Mucosa of stomach (tissue), 1 donor: Measurements from ENCODE around the gene PEX5L.

Experiments
- H3K27me3 ChIP-seq: one replicate; pipeline ENCODE4 v1.7.0; 2013; ENCODE audit warnings: mild to moderate bottlenecking, low read length; ENCODE audit not compliant: control insufficient read depth, insufficient read depth
- H3K36me3 ChIP-seq: one replicate; pipeline ENCODE4 v1.7.0; 2013; ENCODE audit warnings: low read length; ENCODE audit not compliant: control insufficient read depth, insufficient read depth
- H3K4me1 ChIP-seq: one replicate; pipeline ENCODE4 v1.7.0; 2013; ENCODE audit warnings: mild to moderate bottlenecking, low read length; ENCODE audit not compliant: control insufficient read depth, insufficient read depth
- H3K4me3 ChIP-seq: one replicate; pipeline ENCODE4 v1.7.0; 2013; ENCODE audit warnings: low read length
- H3K9ac ChIP-seq: one replicate; pipeline ENCODE4 v1.7.0; 2013; ENCODE audit warnings: mild to moderate bottlenecking, low read length, moderate library complexity
- H3K9me3 ChIP-seq: one replicate; pipeline ENCODE4 v1.7.0; 2013; ENCODE audit warnings: mild to moderate bottlenecking, low read length, moderate library complexity; ENCODE audit not compliant: control insufficient read depth
- donor health status: Pancreatic carcinoma.

Gene PEX5L

GRCh38 chr3:180002006-180002405 is 34.7 kb downstream of the PEX5L start:
- Histone ChIP-seq H3K4me1 (no peaks in the 10 kb centered on the region), H3K9me3 (no peaks in the 10 kb centered on the region), H3K36me3 (no peaks in the 10 kb centered on the region), H3K9ac (no peak overlapping the region), H3K27me3 (no peaks in the 10 kb centered on the region), H3K4me3 (no peak overlapping the region)

- Histone ChIP-seq H3K9ac (no peak overlapping the region), H3K9me3 (no peaks in the 10 kb centered on the region), H3K36me3 (no peaks in the 10 kb centered on the region), H3K27me3 (no peaks in the 10 kb centered on the region), H3K4me1 (no peaks in the 10 kb centered on the region), H3K4me3 (no peak overlapping the region)
Measured at GRCh38 chr3:180000500-180000899, 36.2 kb downstream of the PEX5L start.

GRCh38 chr3:179995406-179995805 is 41.3 kb downstream of the PEX5L start:
- Histone ChIP-seq H3K4me3 (no peak overlapping the region), H3K4me1 (no peaks in the 10 kb centered on the region), H3K9ac (no peak overlapping the region), H3K9me3 (no peaks in the 10 kb centered on the region), H3K27me3 (no peaks in the 10 kb centered on the region), H3K36me3 (no peaks in the 10 kb centered on the region)

- no peak overlapping the region for H3K4me3 ChIP-seq
Measured at GRCh38 chr3:179991883-179992282, 44.9 kb downstream of the PEX5L start.

GRCh38 chr3:179991104-179991503 is 45.6 kb downstream of the PEX5L start:
- H3K27me3 ChIP-seq = no peaks in the 10 kb centered on the region
- no peaks in the 10 kb centered on the region for H3K36me3 ChIP-seq
- H3K9me3 ChIP-seq = no peaks in the 10 kb centered on the region
- H3K4me3 ChIP-seq = no peak overlapping the region
- no peak overlapping the region for H3K9ac ChIP-seq
- H3K4me1 ChIP-seq = no peaks in the 10 kb centered on the region

More at GRCh38 chr3:179991883-179992282, 44.9 kb downstream of the PEX5L start:
- no peaks in the 10 kb centered on the region for H3K36me3 ChIP-seq
- no peaks in the 10 kb centered on the region for H3K4me1 ChIP-seq
- H3K27me3 ChIP-seq = no peaks in the 10 kb centered on the region
- no peaks in the 10 kb centered on the region for H3K9me3 ChIP-seq
- H3K9ac ChIP-seq = no peak overlapping the region

- Histone ChIP-seq H3K4me3 (no peak overlapping the region), H3K9ac (no peak overlapping the region), H3K27me3 (no peaks in the 10 kb centered on the region), H3K9me3 (no peaks in the 10 kb centered on the region), H3K36me3 (no peaks in the 10 kb centered on the region), H3K4me1 (no peaks in the 10 kb centered on the region)
Measured at GRCh38 chr3:179981646-179982045, 55.1 kb downstream of the PEX5L start.

GRCh38 chr3:179977356-179977755 is 59.4 kb downstream of the PEX5L start:
- no peaks in the 10 kb centered on the region for H3K9me3 ChIP-seq
- H3K4me3 ChIP-seq = no peak overlapping the region
- no peaks in the 10 kb centered on the region for H3K27me3 ChIP-seq
- no peak overlapping the region for H3K9ac ChIP-seq
- H3K36me3 ChIP-seq = no peaks in the 10 kb centered on the region
- H3K4me1 ChIP-seq = no peaks in the 10 kb centered on the region

GRCh38 chr3:179973931-179974361 is 62.8 kb downstream of the PEX5L start:
- Histone ChIP-seq H3K4me3 (no peak overlapping the region), H3K4me1 (no peaks in the 10 kb centered on the region), H3K36me3 (no peaks in the 10 kb centered on the region), H3K9me3 (no peaks in the 10 kb centered on the region), H3K9ac (no peak overlapping the region), H3K27me3 (no peaks in the 10 kb centered on the region)

- H3K4me3 ChIP-seq = no peak overlapping the region
- no peaks in the 10 kb centered on the region for H3K4me1 ChIP-seq
- no peaks in the 10 kb centered on the region for H3K9me3 ChIP-seq
- H3K36me3 ChIP-seq = no peaks in the 10 kb centered on the region
- no peak overlapping the region for H3K9ac ChIP-seq
- H3K27me3 ChIP-seq = no peaks in the 10 kb centered on the region
Measured at GRCh38 chr3:179972881-179973423, 63.8 kb downstream of the PEX5L start.

GRCh38 chr3:179971280-179971679 is 65.5 kb downstream of the PEX5L start:
- no peak overlapping the region for H3K9ac ChIP-seq
- H3K4me3 ChIP-seq = no peak overlapping the region
- H3K27me3 ChIP-seq = no peaks in the 10 kb centered on the region
- H3K4me1 ChIP-seq = no peaks in the 10 kb centered on the region
- no peaks in the 10 kb centered on the region for H3K9me3 ChIP-seq
- H3K36me3 ChIP-seq = no peaks in the 10 kb centered on the region

- Histone ChIP-seq H3K9ac (no peak overlapping the region), H3K27me3 (no peaks in the 10 kb centered on the region), H3K9me3 (no peaks in the 10 kb centered on the region), H3K4me3 (no peak overlapping the region), H3K36me3 (no peaks in the 10 kb centered on the region), H3K4me1 (no peaks in the 10 kb centered on the region)
Measured at GRCh38 chr3:179970746-179971145, 66.0 kb downstream of the PEX5L start.

- H3K4me3 ChIP-seq = no peak overlapping the region
- H3K9me3 ChIP-seq = no peaks in the 10 kb centered on the region
- no peaks in the 10 kb centered on the region for H3K27me3 ChIP-seq
- H3K4me1 ChIP-seq = no peaks in the 10 kb centered on the region
- H3K36me3 ChIP-seq = no peaks in the 10 kb centered on the region
- H3K9ac ChIP-seq = no peak overlapping the region
Measured at GRCh38 chr3:179969525-179969924, 67.2 kb downstream of the PEX5L start.

- H3K9me3 ChIP-seq = no peaks in the 10 kb centered on the region
- no peaks in the 10 kb centered on the region for H3K4me1 ChIP-seq
- H3K27me3 ChIP-seq = no peaks in the 10 kb centered on the region
- H3K9ac ChIP-seq = no peak overlapping the region
- no peaks in the 10 kb centered on the region for H3K36me3 ChIP-seq
- no peak overlapping the region for H3K4me3 ChIP-seq
Measured at GRCh38 chr3:179967622-179968021, 69.1 kb downstream of the PEX5L start.
